H9 (cell line): ENCODE results near the gene COX5A. TPM values are rescaled to one million over a fixed set of nuclear protein-coding genes. Genes with fewer than 3 reads are reported as not detected.

Source experiments
- DNase-seq: peaks from one replicate; pipeline ENCODE4 v3.0.0-alpha.2; 2017
- H2AFZ ChIP-seq: one replicate; pipeline ENCODE4 v1.6.1; 2013; ENCODE audit warnings: mild to moderate bottlenecking, low read length, control low read depth, moderate library complexity
- H2AK5ac ChIP-seq: 2 replicates; pipeline ENCODE4 v1.6.1; 2013; ENCODE audit warnings: low read length, control low read depth, mixed read lengths; ENCODE audit not compliant: insufficient read length
- H2BK120ac ChIP-seq: one replicate; pipeline ENCODE4 v1.6.1; 2013; ENCODE audit warnings: low read depth, mild to moderate bottlenecking, low read length, control low read depth, inconsistent platforms; ENCODE audit not compliant: poor library complexity, severe bottlenecking
- H2BK12ac ChIP-seq: 2 replicates; pipeline ENCODE4 v1.6.1; 2013; ENCODE audit warnings: low read length, control low read depth, mixed read lengths, low read depth; ENCODE audit not compliant: insufficient read length
- H2BK15ac ChIP-seq: 2 replicates; pipeline ENCODE4 v1.6.1; 2013; ENCODE audit warnings: low read depth, low read length, control low read depth
- H2BK20ac ChIP-seq: one replicate; pipeline ENCODE4 v1.6.1; 2013; ENCODE audit warnings: low read depth, mild to moderate bottlenecking, low read length, control low read depth, inconsistent platforms; ENCODE audit not compliant: poor library complexity, severe bottlenecking
- H2BK5ac ChIP-seq: 2 replicates; pipeline ENCODE4 v1.6.1; 2013; ENCODE audit warnings: low read length, control low read depth, mixed read lengths; ENCODE audit not compliant: insufficient read length
- H3K14ac ChIP-seq: 2 replicates; pipeline ENCODE4 v1.6.1; 2013; ENCODE audit warnings: low read length, control low read depth; ENCODE audit not compliant: insufficient read depth
- H3K18ac ChIP-seq: 2 replicates; pipeline ENCODE4 v1.6.1; 2013; ENCODE audit warnings: low read depth, mild to moderate bottlenecking, mixed read lengths, low read length, control low read depth; ENCODE audit not compliant: insufficient read length
- H3K23ac ChIP-seq: 2 replicates; pipeline ENCODE4 v1.6.1; 2013; ENCODE audit warnings: low read length, control low read depth, mixed read lengths, low read depth; ENCODE audit not compliant: insufficient read length
- H3K23me2 ChIP-seq: 2 replicates; pipeline ENCODE4 v1.6.1; 2013; ENCODE audit warnings: low read depth, mild to moderate bottlenecking, mixed read lengths, low read length, control low read depth; ENCODE audit not compliant: insufficient read length, poor library complexity, severe bottlenecking
- H3K27ac ChIP-seq: 2 replicates; pipeline ENCODE4 v1.5.1; 2013; ENCODE audit warnings: low read length, control low read depth, mixed read lengths, low read depth; ENCODE audit not compliant: insufficient read length
- H3K27me3 ChIP-seq: 2 replicates; pipeline ENCODE4 v1.6.1; 2013; ENCODE audit warnings: low read length, control low read depth, inconsistent platforms; ENCODE audit not compliant: insufficient read depth
- H3K4ac ChIP-seq: 2 replicates; pipeline ENCODE4 v1.6.1; 2013; ENCODE audit warnings: low read depth, mild to moderate bottlenecking, control low read depth, inconsistent platforms, low read length, moderate library complexity
- H3K4me1 ChIP-seq: 2 replicates; pipeline ENCODE4 v1.6.1; 2013; ENCODE audit warnings: low read length, control low read depth, inconsistent platforms; ENCODE audit not compliant: insufficient read depth
- H3K4me2 ChIP-seq: 2 replicates; pipeline ENCODE4 v1.6.1; 2013; ENCODE audit warnings: low read length, control low read depth, mixed read lengths; ENCODE audit not compliant: insufficient read length, insufficient read depth
- H3K56ac ChIP-seq: 2 replicates; pipeline ENCODE4 v1.6.1; 2013; ENCODE audit warnings: low read depth, mild to moderate bottlenecking, mixed read lengths, low read length, control low read depth; ENCODE audit not compliant: insufficient read length
- H3K79me1 ChIP-seq: 2 replicates; pipeline ENCODE4 v1.6.1; 2013; ENCODE audit warnings: low read depth, mild to moderate bottlenecking, moderate library complexity, low read length, control low read depth, inconsistent platforms; ENCODE audit not compliant: insufficient read depth, poor library complexity, severe bottlenecking
- H3K79me2 ChIP-seq: 2 replicates; pipeline ENCODE4 v1.6.1; 2013; ENCODE audit warnings: low read length, control low read depth, inconsistent platforms; ENCODE audit not compliant: insufficient read depth
- H3K9ac ChIP-seq: 2 replicates; pipeline ENCODE4 v1.6.1; 2013; ENCODE audit warnings: low read length, control low read depth, mixed read lengths; ENCODE audit not compliant: insufficient read length; ENCODE audit errors: extremely low read depth
- H3K9me3 ChIP-seq: one replicate; pipeline ENCODE4 v1.6.1; 2013; ENCODE audit warnings: low read depth, low read length, inconsistent platforms; ENCODE audit not compliant: control insufficient read depth
- H3T11ph ChIP-seq: one replicate; pipeline ENCODE4 v1.6.1; 2013; ENCODE audit warnings: mild to moderate bottlenecking, low read length, control low read depth, inconsistent platforms
- H4K20me1 ChIP-seq: one replicate; pipeline ENCODE4 v1.6.1; 2013; ENCODE audit not compliant: control insufficient read depth, insufficient read length, insufficient read depth
- H4K5ac ChIP-seq: 2 replicates; pipeline ENCODE4 v1.6.1; 2013; ENCODE audit warnings: low read depth, mild to moderate bottlenecking, mixed read lengths, low read length, control low read depth; ENCODE audit not compliant: insufficient read length
- H4K8ac ChIP-seq: replicated peaks from 2 replicates; pipeline ENCODE4 v1.6.1; 2013; ENCODE audit warnings: low read length, control low read depth, mixed read lengths, low read depth; ENCODE audit not compliant: insufficient read length
- H4K91ac ChIP-seq: 2 replicates; pipeline ENCODE4 v1.6.1; 2013; ENCODE audit warnings: low read depth, mild to moderate bottlenecking, moderate library complexity, mixed read lengths, low read length, control low read depth; ENCODE audit not compliant: insufficient read length
- H3K27ac Mint-ChIP-seq, 3 experiments: 2 replicates in 2 of 3; 3 replicates in 1 of 3; pipeline ENCODE4 v1.8.0; 2020 to 2021; ENCODE audit warnings: mixed read lengths in 3 of 3, mild to moderate bottlenecking in 1 of 3, moderate library complexity in 1 of 3
- H3K27me3 Mint-ChIP-seq: 2 replicates; pipeline ENCODE4 v1.8.0; 2021; ENCODE audit warnings: low read depth, mild to moderate bottlenecking, moderate library complexity, mixed read lengths
- H3K36me3 Mint-ChIP-seq, 3 experiments: 2 replicates in 2 of 3; 3 replicates in 1 of 3; pipeline ENCODE4 v1.8.0; 2020 to 2021; ENCODE audit warnings: low read depth in 3 of 3, mixed read lengths in 3 of 3; ENCODE audit not compliant: insufficient read depth in 1 of 3
- H3K4me1 Mint-ChIP-seq, 2 experiments: 2 replicates each; pipeline ENCODE4 v1.8.0; 2020; ENCODE audit warnings: mixed read lengths in 2 of 2
- H3K4me3 Mint-ChIP-seq, 2 experiments: 2 replicates in 1 of 2; 3 replicates in 1 of 2; pipeline ENCODE4 v1.8.0; 2020 to 2021; ENCODE audit warnings: mild to moderate bottlenecking in 2 of 2, mixed read lengths in 2 of 2, moderate library complexity in 1 of 2
- H3K9me3 Mint-ChIP-seq, 2 experiments: 2 replicates in 1 of 2; 3 replicates in 1 of 2; pipeline ENCODE4 v1.8.0; 2020; ENCODE audit warnings: mild to moderate bottlenecking in 2 of 2, mixed read lengths in 2 of 2, moderate library complexity in 1 of 2
- CTCF ChIP-seq: fragments of 200-600 bp; sonication (generic); conservative IDR thresholded peaks from 3 replicates; pipeline ENCODE4 v1.8.0; 2021; ENCODE audit warnings: antibody characterized with exemption, mild to moderate bottlenecking
- WGBS: extraction: QIAGEN DNeasy Blood & Tissue Kit; methylation state at CpG from one replicate; pipeline ENCODE4 v1.1.7; 2013; ENCODE audit warnings: missing lambda C conversion rate, low lambda C conversion rate, mixed read lengths; ENCODE audit not compliant: insufficient read length; ENCODE audit errors: extremely low coverage; 5-methylcytosine and 5-hydroxymethylcytosine counted together
- total RNA-seq: library from RNA; stranded (reverse); gene quantifications from 2 replicates; pipeline ENCODE4 v1.2.1, GENCODE V29; 2021

COX5A gene
- total RNA-seq, 1 experiment from 2014 or later, result 331 TPM

GRCh38 chr15:74924525-74924924 lies 13.3 kb downstream of the COX5A start:
- H2BK12ac ChIP-seq, result no peak overlapping the region
- no peak overlapping the region for H3K4me2 ChIP-seq
- TF ChIP-seq CTCF, result no peak
- H3K14ac ChIP-seq, result no peak overlapping the region
- no CpG with 5 or more reads among the region's 3 CpGs for WGBS
- H3K9ac ChIP-seq, result no peak overlapping the region
- Mint-ChIP-seq H3K36me3 (peaks cover 44 to 90% (median 75%) of the 10 kb centered on the region in 3 experiments; a peak in 6 of 7 replicates), H3K27ac (no peak overlapping the region), H3K4me1 (no peaks in the 10 kb centered on the region), H3K4me3 (no peak overlapping the region), H3K9me3 (no peaks in the 10 kb centered on the region), H3K27me3 (no peaks in the 10 kb centered on the region)
- no peak overlapping the region for H3K4ac ChIP-seq
- no peaks in the 10 kb centered on the region for H3K79me2 ChIP-seq
- H3K9me3 ChIP-seq, result no peaks in the 10 kb centered on the region
- H4K91ac ChIP-seq, result no peak overlapping the region
- no peaks in the 10 kb centered on the region for H3K23me2 ChIP-seq
- no peaks in the 10 kb centered on the region for H4K20me1 ChIP-seq
- no peak overlapping the region for H3K56ac ChIP-seq
- H2BK20ac ChIP-seq, result no peak overlapping the region
- no peak overlapping the region for H2AFZ ChIP-seq
- H3K4me1 ChIP-seq, result no peaks in the 10 kb centered on the region
- H4K8ac ChIP-seq, result no peak overlapping the region
- H3K27ac ChIP-seq, result no peak overlapping the region
- no peak overlapping the region for H3K18ac ChIP-seq
- no peak overlapping the region for H3T11ph ChIP-seq
- no peak overlapping the region for H2BK120ac ChIP-seq
- no peaks in the 10 kb centered on the region for H3K27me3 ChIP-seq
- no peak overlapping the region for H2AK5ac ChIP-seq
- H3K23ac ChIP-seq, result no peak overlapping the region
- H2BK15ac ChIP-seq, result no peak overlapping the region
- H2BK5ac ChIP-seq, result no peak overlapping the region
- no peak overlapping the region for H4K5ac ChIP-seq
- DNase-seq, result no peak
- H3K79me1 ChIP-seq, result peaks cover 7% of the 10 kb centered on the region
